Measurements from ENCODE around the gene MAP3K5.

Gene MAP3K5

DNA sequence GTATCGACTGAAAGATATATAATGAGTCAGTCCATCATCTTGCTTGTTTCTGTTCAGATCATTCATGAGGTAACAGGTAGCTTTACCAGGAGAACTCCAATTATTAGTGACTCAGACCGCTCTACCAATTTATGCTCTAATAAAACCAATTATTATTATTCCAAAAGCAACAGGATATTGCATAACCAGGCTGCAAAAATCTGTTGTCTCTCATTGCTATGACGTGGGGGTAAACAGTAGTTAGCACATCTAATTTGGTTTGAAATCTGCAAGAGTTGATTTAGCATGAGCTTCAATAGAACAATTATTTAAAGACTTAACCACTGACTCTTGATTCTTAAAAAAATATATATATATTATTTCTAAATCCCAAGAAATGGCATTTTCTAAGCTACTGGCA is 151.1 kb downstream of the MAP3K5 start:
- DNase-seq: no peak

DNA sequence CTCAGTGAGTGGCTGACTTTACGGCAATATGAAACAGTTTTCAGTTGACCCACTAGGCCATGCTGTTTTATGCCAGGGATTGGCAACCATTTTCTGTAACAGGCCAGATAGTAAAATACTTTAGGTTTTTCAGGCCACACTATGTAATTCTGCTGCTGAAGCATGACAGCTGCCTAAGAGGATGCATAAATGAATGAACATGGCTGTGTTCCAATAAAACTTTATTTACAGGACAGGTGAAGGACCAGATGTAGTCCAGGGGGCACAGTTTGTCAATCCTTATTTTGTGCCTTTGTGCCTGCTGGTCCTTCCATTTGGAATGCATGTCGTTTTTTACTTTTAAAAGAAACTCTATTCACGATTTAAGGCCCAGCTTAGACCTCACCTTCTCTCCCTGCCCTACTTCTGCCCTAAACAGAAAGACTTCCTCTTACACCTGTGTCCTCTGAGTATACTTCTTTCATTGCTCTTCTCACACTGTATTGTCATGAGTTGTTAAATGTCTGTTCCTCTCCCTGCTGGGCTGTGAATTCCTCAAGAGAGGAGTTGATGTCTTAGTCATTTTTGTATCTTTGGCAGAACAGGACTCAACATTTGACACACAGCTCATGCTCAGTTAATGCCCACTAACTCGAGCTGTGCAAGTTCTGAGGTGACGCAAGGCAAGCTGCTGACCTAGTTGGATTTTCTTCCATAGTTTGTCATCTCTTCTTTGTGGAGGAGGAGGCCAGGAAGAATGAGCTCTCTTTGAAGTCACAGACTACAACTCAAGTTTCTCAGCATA is 152.0 kb downstream of the MAP3K5 start:
- no peak for DNase-seq

DNA sequence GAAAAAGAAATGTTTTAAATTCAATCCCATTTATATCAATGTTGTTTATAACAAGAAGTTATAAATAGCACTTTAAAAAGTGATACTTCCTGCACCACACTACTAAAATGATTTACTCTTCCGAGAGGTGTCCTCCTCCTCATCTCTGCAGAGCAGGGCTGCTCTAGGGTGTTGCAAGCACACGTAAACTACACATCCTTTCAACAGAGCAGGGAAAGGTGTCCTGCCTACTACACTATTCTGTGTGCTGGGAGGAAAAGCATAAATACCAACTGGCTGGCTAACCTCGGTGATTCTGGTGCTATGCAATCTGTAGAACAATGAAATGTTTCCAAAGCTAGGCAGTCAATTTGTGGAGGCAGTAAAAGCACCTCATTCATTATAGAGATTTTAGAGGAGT is 152.6 kb downstream of the MAP3K5 start:
- DNase-seq: no peak

DNA sequence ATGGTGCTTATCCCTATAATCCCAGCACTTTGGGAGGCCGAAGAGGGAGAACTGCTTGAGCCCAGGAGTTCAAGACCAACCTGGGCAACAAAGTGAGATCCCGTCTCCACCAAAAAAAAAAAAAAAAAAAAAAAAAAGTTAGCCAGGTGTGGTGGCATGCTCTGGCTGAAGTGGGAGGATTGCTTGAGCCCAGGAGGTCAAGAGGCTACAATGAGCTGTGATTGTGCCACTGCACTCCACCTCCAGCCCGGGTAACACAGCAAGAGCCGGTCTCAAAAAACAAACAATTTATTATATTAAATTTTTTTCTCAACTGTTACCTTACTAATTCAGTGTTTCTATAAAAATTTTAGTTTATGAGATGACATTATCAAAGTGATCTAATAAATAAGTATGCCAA is 156.7 kb downstream of the MAP3K5 start:
- no peak for DNase-seq

DNA sequence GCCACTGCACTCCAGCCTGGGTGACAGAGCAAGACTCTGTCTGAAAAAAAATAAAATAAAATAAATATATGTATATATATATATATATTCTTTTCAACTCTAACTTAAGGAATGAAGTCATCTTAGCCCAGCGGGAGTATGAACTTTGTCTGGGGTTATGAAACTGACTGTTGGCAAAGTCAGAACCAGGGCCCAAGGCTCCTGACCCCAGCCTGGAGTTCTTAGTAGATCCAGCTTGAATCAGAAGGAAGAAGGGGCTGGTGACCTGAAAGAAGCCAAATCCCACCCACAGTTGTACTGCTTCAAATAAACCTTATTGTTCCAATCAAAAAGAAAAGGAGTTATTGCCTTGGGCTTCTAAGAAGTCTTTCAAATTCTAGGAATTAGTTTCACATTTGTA is 158.9 kb downstream of the MAP3K5 start:
- DNase-seq: no peak

DNA sequence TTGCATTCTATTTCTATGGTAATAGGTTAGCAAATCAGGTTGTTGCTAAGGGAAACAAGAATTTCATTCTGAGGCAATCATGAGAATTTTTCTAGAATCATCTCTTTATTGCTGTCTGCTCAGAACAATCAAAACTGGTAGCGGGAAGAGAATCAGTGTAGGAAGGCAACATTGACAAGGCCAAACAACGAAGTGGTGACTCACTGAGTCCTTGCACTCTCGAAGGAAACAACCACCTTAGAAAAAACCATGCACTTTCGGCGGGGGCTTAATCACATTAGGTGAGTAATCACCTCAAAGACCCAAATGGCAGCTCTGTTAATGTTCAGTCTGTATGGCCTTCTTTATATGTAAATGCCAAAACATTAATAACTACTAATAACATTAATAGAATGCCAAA is 163.3 kb downstream of the MAP3K5 start:
- DNase-seq: no peak

DNA sequence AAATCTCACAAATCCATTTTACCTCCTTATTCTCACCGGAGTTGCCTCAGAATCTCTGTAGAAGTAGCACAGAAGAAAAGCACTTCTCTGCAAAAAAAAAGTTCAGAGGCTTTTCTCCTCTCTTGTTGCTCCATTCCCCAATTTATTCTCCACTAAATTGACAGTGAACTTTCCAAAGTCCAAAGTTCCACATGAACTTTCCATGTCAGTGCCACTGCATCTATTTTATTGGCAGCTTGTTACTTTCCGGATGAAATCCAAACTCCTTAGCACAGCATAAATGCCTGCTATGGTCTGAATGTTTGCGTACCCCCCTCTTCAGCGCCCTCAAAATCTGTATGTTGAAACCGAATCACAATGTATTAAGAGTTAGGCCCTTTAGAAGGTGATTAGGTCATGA is 165.1 kb downstream of the MAP3K5 start:
- DNase-seq: no peak

DNA sequence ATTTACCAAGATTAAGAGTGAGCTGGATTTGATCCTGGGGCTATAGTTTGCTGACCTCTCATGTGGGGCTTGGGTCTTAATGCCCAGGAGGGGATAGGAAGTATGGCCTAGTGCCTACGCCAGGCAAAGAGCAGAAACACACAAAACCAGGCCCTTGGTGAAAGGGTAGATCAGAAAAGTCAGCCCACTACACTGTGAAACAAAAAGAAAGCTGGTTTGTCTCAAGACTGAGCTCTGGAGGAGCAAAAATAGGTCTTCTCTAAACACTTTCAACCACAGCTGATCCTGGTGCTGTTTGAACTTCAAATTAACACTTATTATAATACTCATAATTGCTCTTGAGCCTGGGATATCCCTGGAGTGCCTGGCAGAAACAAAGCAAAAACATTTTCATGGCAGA is 167.0 kb downstream of the MAP3K5 start:
- no peak for DNase-seq

DNA sequence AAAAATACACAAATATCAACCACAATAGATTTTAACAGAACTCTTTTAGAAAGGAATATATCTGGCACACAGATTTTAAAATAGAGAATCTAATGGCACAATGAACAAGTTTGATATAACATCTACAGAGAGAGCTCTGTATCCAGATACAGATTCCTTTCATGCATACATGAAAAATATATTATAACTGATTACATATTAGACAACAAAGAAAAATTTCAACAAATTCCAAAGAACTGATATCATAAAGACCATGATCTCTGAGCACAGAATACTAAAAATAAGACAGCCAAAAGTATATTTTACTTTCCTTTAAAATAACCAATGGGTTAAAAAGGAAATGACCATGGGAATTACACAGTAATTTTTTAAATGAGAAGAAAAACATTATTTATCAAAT is 167.9 kb downstream of the MAP3K5 start:
- DNase-seq: no peak

DNA sequence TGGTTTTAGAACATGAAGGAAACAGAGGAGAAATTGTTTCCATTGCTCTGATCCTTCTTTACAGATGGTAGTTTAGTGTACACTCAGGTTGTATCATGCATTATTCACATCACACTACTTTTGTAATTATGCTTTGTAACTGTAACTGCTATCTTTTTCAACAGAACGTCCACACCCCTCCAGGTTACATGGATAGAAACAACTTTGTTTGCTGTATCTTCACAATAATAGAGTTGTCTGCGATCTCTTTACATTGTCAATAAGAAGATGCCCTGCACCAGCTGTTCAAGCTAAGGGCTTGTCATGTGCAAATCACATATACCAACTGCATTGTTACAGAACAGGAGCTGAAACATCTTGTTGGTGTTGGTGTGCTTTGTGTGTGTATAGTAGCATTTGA is 174.2 kb downstream of the MAP3K5 start:
- DNase-seq: no peak

DNA sequence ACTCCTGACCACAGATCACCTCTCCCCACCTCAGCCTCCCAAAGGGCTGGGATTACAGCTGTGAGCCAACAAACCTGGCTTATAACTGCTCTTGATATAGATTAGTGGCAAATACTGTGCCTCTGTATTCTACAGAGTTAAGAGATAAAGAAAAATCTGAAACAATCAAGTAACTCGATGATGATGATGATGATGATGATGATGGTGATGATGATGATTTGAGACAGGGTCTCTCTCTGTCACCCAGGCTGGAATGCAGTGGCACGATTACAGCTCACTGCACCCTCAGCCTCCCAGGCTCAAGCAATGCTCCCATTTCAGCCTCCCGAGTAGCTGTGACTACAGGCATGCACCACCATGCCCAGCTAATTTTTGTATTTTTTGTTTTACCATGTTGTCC is 175.8 kb downstream of the MAP3K5 start:
- DNase-seq: no peak

DNA sequence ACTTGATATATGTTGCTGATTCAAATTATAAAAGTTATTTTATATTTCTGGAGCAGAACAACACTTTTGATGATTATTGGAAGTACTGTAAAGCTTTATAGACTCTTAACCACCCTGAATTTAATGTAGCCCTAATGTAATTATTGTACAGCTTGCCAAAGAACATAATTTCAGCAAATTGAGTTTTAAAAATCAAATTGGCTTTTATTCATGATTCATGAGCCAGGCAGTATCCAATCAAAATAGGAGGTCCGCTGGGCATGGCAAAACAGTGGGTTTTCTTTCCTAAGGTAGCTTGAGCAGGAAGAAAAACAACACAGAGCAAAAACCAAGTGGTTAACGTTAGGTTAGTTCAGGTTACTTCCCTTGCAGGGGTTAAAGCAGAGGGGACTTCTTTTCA is 177.3 kb downstream of the MAP3K5 start:
- no peak for DNase-seq

DNA sequence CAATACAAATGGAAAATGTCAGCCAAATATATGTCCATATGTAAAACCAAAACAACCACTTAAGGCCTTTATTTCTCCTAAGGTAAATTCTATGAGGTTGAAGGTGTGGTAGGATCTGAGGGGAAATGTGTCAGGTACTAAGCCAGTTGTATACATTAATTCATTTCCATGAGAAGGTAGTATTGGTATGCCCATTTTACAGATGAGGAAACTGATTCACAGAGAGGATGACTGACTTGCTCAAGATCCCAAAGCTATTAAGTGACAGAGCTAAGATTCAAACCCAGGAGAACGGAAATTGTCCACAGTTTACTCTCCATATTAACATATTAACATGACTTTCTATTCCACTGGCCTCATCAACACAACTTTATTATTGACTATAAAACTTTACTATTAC is 177.9 kb downstream of the MAP3K5 start:
- DNase-seq: no peak

DNA sequence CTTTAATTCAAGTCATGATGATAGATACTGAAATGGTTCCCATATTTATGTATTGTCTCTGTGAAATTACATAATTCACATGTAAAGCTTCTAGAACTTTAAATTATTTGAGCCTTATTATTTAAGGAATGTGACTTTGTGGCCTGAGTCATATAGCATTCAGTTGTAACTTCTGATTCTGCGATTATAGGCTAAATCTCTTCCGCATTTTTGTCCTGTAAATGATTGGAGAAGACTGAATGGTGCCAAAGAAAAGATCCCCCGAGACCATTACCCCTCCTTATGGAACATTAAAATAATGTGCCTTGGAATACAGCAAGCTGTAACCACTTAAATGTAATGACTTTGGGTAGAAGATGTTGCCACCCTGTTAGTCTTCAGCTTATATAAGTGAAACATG is 178.8 kb downstream of the MAP3K5 start:
- no peak for DNase-seq

DNA sequence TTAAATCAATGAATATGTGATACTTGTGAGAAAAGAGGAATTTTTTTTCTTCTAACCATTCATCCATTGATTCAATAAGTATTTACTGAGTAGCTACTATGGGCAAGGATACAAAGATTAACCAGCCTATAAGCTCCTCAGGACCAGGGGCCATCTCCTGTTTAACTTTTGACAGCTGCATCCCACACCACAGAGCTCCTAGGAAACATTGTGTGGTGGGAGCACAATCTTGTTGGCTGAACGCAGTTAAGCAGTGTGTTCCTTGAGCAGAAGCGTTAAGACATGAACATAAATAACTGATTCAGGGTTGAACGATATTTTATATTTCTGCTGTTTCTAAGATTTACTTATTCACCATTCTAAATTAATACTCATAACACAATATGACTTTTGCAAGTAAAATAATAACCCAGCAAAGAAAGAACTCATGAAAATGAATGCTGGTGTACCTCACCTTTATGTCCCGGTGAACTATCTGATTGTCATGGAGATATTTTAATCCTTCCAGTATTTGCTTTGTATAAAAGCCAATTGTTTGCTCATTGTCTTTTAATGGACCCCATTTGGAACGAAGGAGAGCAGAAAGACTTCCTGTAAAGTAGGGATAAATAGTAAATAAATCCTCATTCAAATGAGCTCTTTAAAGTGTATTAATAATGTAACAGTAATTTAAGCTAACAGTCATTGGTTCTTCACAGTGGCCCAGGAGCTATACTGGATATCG is 179.4 kb downstream of the MAP3K5 start:
- no peak for DNase-seq

DNA sequence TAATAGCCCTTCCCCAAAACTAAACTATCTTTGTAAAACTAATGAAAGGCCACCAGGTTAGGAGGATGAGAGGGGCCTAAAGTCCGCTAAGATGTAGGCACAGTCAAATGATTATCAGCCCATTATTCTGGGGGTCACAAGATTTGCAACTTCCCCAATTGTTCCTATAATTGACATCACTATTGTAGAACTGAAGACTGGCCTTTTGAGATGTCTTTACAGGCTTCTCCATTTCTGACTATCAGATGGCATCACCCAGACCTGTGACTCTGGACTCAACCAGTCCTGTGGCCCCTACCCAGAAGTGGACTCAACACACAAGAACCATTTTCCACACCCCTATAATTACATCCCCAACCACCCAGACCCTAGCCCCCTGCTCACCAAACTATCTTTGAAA is 180.5 kb downstream of the MAP3K5 start:
- DNase-seq: no peak

DNA sequence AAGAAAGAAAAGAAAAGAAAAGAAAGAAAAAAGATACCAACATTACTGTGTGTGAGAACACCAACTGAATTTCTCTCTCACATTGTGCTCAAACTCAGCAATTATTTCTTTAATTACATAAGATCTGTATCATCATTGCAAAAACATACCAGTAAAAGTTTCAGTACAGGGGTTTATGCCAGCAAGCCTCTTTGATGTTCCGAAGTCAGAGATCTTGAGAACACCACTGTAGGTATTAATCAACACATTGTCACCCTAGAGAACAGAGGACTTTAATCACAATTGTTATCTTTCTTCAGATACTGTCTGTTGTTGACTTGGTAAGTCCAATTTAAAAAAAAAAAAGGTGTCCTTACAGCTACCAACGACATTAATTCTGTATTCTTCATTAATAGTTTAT is 181.1 kb downstream of the MAP3K5 start:
- no peak for DNase-seq

DNA sequence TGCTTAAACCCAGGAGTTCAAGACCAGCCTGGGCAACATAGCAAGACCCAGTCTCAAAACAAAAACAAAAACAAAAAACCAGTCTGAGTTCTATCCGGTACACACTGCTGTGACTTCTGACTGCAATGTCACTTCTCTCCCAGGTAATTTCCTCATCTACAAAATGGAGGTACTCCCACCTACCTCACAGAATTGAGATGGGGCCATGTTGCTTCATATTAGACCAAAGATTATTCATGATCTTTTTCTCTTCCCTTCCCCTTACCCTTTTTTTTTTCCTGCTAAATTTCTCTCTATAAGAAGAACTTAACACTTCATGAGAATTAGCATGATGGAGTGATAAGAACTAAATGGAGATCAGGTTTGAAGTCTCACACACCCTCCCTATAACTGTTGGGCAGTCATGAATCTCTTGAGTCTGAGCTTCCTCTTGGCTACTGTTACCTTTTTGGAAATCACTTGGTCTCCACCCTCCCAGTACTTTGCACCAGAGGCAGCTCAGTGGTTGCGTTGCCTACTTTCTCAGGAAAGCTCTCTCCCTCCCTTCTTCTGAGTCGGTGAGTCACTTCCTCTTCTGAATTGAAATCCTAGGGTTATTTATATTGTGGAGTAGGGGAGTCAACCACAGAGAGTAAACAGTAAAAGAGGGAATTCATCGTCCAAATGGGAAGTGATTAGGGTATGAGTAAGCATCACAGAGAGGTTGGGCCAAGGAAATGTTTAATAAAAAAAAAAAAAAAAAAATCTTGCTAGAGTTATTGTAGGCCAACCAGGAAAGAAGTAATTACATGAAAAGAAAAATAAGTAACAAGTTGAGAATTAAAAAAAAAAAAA is 182.2 kb downstream of the MAP3K5 start:
- DNase-seq: no peak

DNA sequence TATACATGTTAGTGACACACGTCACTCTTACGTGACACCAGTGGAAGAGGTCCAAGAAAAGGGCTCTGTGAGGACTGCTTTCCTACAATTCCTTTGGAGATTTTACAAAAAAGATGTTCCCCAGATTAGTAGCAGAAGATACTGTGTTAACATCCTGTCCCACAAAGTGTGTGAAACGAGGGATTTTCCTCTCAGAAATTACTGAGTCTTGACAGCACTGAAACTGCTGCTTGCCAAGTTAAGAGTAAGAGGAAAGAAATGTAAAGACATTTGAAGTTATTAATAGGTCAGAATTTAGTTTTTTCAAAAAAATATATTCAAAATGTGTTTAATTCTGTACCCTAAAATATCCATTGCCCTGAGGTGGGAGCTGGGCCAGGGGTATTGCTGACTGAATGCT is 183.3 kb downstream of the MAP3K5 start:
- no peak for DNase-seq

DNA sequence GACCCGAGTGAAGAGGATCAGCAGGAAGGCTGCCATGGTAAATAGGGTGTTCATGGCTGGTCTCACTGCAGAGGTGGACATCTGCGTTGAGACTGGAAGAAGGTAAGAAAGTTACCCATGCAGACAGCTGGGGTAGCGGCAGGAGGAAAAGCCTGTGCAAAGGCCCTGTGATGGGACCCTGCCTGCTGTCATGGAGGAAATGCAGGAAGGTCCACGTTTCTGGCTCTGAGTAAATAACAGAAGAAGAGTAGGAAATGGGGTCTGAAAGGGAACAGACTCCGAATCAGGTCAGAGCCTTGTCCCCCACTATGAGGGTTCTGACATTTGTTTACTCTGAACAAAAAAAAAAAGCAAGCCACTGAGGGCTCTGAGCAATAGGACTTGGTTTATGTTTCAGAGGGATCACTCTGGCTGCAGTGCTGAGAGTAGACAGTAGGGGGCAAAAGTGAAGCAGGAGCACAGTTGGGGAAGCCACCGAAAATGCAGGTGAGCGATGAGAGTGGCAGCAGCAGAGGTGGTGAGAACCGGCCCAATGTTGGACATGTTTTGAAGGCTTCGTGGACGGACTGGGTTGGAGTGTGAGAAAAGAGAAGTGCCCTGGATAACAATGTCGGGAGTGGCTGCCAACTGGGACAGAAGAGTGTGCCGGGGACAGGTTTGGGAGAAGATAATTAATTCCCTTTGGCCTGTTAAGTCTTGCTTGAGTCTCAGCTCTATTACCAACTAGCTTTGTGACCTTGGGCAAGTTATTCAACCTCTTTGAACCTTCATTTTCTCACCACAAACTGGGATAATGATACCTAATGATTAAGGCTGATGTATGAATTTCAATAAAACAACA is 184.1 kb downstream of the MAP3K5 start:
- peak; percentile 86 to 87 for DNase-seq

DNA sequence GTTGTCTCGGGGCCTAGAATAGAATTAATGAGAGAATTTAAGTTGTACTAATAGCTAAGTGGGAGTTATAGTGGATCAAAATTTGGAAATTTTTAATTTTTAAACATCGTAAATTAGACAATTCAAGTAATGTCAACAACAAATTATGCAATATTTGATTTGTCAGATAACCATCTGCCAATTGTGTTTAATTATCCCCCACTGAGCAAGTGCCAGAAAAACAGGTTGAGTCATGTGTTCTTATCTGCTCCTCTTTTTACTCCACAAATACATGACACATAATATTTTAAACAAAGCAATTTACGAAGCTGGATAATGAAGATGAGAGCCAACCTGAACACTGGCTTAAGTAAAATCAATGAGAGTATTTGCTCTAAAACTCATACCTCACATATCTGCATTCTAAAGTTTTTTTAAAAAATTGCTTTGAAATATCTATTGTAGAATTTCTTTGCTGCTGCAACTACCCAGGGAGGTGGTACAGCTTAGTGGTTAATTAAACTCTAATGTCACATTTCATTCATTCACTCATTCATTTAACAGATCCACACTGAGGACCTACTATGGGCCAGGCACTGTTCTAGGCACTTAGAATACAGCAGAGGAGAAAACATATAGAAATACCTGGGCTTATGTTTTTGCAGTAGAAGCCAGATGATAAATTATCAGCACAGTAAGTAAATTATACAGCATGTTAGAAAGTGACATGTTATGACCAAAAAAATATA is 184.9 kb downstream of the MAP3K5 start:
- DNase-seq: no peak

DNA sequence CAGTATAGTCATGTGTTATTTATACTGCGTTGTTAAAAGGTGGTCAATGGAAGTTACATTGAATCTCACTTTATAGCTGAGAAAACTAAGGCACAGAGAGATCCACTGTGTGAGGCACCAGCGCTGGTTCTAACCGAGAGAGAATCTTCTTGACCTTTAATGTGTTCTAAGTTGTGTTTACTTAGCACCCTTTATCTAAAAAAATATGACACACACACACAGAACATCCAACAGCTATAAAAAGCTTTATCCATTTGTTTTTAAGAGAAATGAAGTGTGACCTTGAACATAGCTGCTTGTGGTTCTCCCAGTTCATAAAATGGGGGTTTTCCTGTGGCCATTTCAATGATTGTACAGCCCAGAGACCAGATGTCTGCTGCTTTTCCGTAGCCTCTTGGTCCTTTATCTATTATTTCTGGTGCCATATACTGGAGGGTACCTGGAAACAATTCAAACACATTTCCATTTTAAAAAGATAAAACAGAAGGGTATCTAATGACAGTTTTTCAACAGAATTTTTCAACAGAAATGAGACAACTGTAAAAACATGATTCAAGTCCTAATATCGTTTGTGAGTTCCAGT is 187.3 kb downstream of the MAP3K5 start:
- DNase-seq: no peak
